GM21360 (cell line): Measurements from ENCODE around the gene GALNT16.

Source experiments
- ATAC-seq: cut with Tn5 transposase; IDR thresholded peaks from one replicate; pipeline ENCODE4 v1.9.1; 2021; ENCODE audit warnings: mild to moderate bottlenecking, moderate library complexity; ENCODE audit not compliant: unreplicated experiment

GALNT16 gene

GRCh38 chr14:69398818-69399210 is 138.9 kb downstream of the GALNT16 start:
- no peak for ATAC-seq

- ATAC-seq, result no peak
Observed at GRCh38 chr14:69399750-69400149, 139.8 kb downstream of the GALNT16 start.

- ATAC-seq, result no peak
Observed at GRCh38 chr14:69400154-69400553, 140.2 kb downstream of the GALNT16 start.

GRCh38 chr14:69401841-69402240 is 141.9 kb downstream of the GALNT16 start:
- no peak for ATAC-seq

- ATAC-seq, result no peak
Observed at GRCh38 chr14:69404478-69404877, 144.5 kb downstream of the GALNT16 start.

- no peak for ATAC-seq
Observed at GRCh38 chr14:69404883-69405282, 144.9 kb downstream of the GALNT16 start.

- no peak for ATAC-seq
Observed at GRCh38 chr14:69405762-69406161, 145.8 kb downstream of the GALNT16 start.
